RWPE1 (cell line): ENCODE data around the gene NCAM1.

Experiments
- CTCF ChIA-PET: fragments of 350-600 bp; sonication (Branson Sonifier 250); formaldehyde crosslinking; extraction: SDS; loops from one replicate; lab custom pipeline; 2021; lab: Yijun Ruan, JAX
- POLR2A ChIA-PET: fragments of 400-600 bp; formaldehyde crosslinking; extraction: SDS; loops from one replicate; lab custom pipeline; 2020; ENCODE audit warnings: antibody characterized with exemption; ENCODE audit not compliant: low non-redundant PET; lab: Yijun Ruan, JAX
- DNase-seq: peaks from one replicate; pipeline ENCODE4 v3.0.0; 2012; ENCODE audit warnings: low spot score
- H3K27ac ChIP-seq: fragments of 450-650 bp; 2 replicates; pipeline ENCODE4 v1.5.1; 2017
- CTCF ChIP-seq: fragments of 450-650 bp; conservative IDR thresholded peaks from 2 replicates; pipeline ENCODE4 v1.5.1; 2017; ENCODE audit warnings: low read depth, mild to moderate bottlenecking

Gene NCAM1

GRCh38 chr11:113213549-113213948 is 252.3 kb downstream of the NCAM1 start:
- no peak for DNase-seq
- H3K27ac ChIP-seq, result no peak overlapping the region
- ChIA-PET POLR2A (no interaction called here), CTCF (no interaction called here)
- TF ChIP-seq CTCF, result no peak

DNA sequence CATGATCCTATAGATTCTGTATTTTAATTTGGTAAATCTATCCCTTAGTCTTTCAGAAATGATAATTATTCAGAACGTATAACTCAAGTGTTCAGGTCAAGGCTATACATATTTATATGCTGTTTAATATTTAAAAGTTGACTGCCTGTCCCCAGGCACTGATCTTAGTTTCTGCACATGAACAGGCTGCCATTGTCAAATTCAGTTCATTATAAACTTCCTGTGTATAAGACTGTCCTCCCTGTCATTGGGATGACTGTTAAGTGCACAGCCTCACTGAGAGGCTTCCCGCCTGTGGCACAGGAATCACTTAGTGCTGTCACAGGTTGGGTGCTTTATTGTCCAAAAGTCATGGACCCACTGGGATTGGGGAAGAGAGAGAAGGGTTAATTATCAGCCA is 261.0 kb downstream of the NCAM1 start:
- TF ChIP-seq CTCF, result no peak
- ChIA-PET CTCF (no interaction called here), POLR2A (no interaction called here)
- no peak overlapping the region for H3K27ac ChIP-seq
- no peak for DNase-seq

GRCh38 chr11:113234888-113235287 is 273.7 kb downstream of the NCAM1 start:
- H3K27ac ChIP-seq, result no peak overlapping the region
- ChIA-PET CTCF (no interaction called here), POLR2A (no interaction called here)
- no peak for DNase-seq
- TF ChIP-seq CTCF, result no peak

DNA sequence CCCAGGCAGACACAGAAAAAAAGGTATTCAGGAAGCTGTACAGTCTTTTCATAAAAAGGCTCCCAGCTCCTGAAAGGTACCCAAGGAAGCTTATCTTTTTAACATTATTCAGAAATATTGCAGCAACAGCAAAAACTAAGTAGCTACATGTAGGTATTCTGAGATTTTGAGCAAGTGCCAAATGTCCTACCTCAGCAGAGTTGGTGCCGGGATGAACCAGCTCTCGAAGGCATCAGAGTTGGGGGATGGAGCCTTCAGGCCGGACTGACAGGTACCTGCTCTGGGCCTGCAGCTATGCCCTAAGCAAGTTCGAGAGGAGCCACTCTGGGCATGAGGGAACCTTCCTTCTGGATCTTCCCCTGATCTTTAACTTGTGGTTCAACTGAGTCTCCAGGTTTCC is 276.0 kb downstream of the NCAM1 start:
- no peak for TF ChIP-seq CTCF
- no peak overlapping the region for H3K27ac ChIP-seq
- POLR2A ChIA-PET, result no interaction called here
- DNase-seq, result no peak
- CTCF ChIA-PET, result no interaction called here

DNA sequence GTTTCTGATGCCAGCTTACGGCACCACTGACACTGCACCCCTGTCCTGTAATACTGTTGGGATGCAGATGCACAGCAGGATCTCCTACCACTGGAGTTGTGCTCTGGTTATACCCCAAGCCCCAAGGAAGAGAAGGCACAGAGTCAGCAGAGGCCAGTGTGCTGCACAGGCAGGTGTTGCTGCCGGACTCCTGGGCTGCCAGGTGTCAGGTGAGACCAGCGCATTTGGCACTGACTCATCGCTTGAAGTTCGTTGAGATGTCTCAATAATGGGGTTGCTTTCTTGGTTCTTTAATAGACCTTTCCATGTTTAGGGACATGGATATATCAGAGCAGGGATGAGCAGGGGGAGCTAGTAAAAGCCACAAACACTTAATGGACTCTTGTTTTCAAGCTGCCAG is 277.5 kb downstream of the NCAM1 start:
- DNase-seq, result no peak
- CTCF ChIA-PET, result no interaction called here

GRCh38 chr11:113240389-113240788 is 279.2 kb downstream of the NCAM1 start:
- ChIA-PET CTCF (interaction anchor here (0.5 kb wide), 1 partner anchor 903 kb away, joined by 4 read pairs; no protein-coding TSS in a partner anchor), POLR2A (no interaction called here)
- DNase-seq, result no peak
- no peak for TF ChIP-seq CTCF
- H3K27ac ChIP-seq, result no peak overlapping the region

More for the DNA sequence above, 277.5 kb downstream of the NCAM1 start:
- POLR2A ChIA-PET, result no interaction called here
- TF ChIP-seq CTCF, result no peak
- H3K27ac ChIP-seq, result no peak overlapping the region
